HUES48 (cell line): Measurements from ENCODE around the gene P3H2.
A peak's percentile ranks its signal among the peaks of the same experiment; 100 is the strongest.

ENCODE experiments used
- H3K27ac ChIP-seq: one replicate; pipeline ENCODE4 v1.7.0; 2013; ENCODE audit warnings: low read depth, low read length, inconsistent platforms
- H3K27me3 ChIP-seq: 2 replicates; pipeline ENCODE4 v1.6.1; 2013; ENCODE audit warnings: mild to moderate bottlenecking, low read length; ENCODE audit not compliant: control insufficient read depth, insufficient read depth
- H3K36me3 ChIP-seq: 2 replicates; pipeline ENCODE4 v1.6.1; 2013; ENCODE audit warnings: low read length; ENCODE audit not compliant: control insufficient read depth, insufficient read depth
- H3K4me1 ChIP-seq: 2 replicates; pipeline ENCODE4 v1.6.1; 2013; ENCODE audit warnings: mild to moderate bottlenecking, low read length; ENCODE audit not compliant: control insufficient read depth, insufficient read depth
- H3K4me3 ChIP-seq: 2 replicates; pipeline ENCODE4 v1.5.1; 2013; ENCODE audit warnings: mild to moderate bottlenecking, low read depth, low read length
- H3K9ac ChIP-seq: 2 replicates; pipeline ENCODE4 v1.6.1; 2013; ENCODE audit warnings: mild to moderate bottlenecking, low read depth, low read length, moderate library complexity
- H3K9me3 ChIP-seq: 2 replicates; pipeline ENCODE4 v1.6.1; 2013; ENCODE audit warnings: low read length; ENCODE audit not compliant: control insufficient read depth, insufficient read depth

The P3H2 gene

DNA sequence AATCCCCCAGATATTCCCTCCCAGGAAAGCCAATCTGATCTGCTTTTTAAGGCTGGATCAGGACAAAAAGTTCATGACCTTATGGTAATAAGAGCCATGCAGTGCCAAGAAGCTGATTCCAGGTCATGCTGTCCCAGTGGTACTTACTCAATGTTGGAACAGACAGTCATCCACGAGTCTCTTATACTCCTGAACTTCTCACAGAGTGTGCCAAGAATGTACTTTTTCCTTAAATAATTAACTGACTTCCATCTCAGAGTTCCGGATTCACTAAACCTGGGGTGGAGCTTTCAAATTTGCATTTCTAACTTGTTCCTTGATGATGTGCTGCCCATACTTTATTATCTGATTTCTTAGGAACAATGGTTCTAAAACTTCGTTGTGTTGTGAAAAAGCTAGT is 3.4 kb upstream of the P3H2 start:
- H3K27ac ChIP-seq: no peak overlapping the region
- H3K9ac ChIP-seq: no peak overlapping the region
- no peaks in the 10 kb centered on the region for H3K36me3 ChIP-seq
- peaks cover 19% of the 10 kb centered on the region for H3K4me1 ChIP-seq
- H3K27me3 ChIP-seq: peaks cover 16% of the 10 kb centered on the region
- H3K4me3 ChIP-seq: no peak overlapping the region
- no peaks in the 10 kb centered on the region for H3K9me3 ChIP-seq

GRCh38 chr3:190122198-190122771 is 1.6 kb upstream of the P3H2 start:
- H3K36me3 ChIP-seq: no peaks in the 10 kb centered on the region
- no peak overlapping the region for H3K9ac ChIP-seq
- H3K9me3 ChIP-seq: no peaks in the 10 kb centered on the region
- peaks cover 31% of the 10 kb centered on the region for H3K4me1 ChIP-seq
- H3K4me3 ChIP-seq: no peak overlapping the region
- H3K27me3 ChIP-seq: peaks cover 16% of the 10 kb centered on the region
- no peak overlapping the region for H3K27ac ChIP-seq

DNA sequence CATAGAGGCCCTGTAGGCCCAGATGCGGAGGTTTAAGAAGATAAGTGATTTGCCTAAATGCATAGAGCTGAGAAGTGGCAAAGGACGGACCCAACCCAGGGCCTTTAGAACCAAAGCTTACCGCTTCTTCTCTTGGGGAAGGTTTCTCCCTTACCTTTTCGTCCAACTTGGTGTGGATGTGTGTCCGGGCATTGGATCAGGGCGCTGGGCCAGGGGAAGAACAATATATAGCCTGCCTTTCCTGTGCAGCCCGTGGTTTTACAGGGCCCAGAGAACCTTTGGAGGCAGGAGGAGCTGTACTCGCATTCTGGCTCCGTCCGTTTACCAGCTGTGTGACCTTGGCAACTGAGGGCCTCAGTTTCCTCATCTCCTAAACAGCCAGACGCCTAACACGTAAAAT is 686 bp upstream of the P3H2 start:
- Histone ChIP-seq H3K27me3 (peaks cover 16% of the 10 kb centered on the region), H3K9me3 (no peaks in the 10 kb centered on the region), H3K9ac (no peak overlapping the region), H3K4me3 (no peak overlapping the region), H3K27ac (no peak overlapping the region), H3K4me1 (peaks cover 32% of the 10 kb centered on the region), H3K36me3 (no peaks in the 10 kb centered on the region)

DNA sequence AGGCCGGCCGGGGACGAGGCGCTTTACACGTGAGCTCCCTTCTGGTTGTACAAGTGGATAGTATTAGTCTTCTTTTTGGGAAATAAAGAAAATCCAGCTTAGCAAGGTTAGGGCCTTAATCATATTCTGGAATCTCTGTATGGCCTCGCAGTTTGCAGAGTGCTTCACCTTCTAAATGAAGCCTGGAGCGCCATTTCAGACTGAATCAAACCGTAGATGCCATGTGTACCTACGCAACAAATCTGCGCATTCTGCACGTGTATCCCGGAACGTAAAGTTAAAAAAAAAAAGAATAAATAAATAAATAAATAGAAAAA is 322 bp upstream of the P3H2 start:
- no peak overlapping the region for H3K9ac ChIP-seq
- H3K27me3 ChIP-seq: peaks cover 16% of the 10 kb centered on the region
- H3K4me1 ChIP-seq: peaks cover 32% of the 10 kb centered on the region
- no peaks in the 10 kb centered on the region for H3K9me3 ChIP-seq
- H3K36me3 ChIP-seq: no peaks in the 10 kb centered on the region
- H3K27ac ChIP-seq: peak overlapping the region; percentile 67
- peak overlapping the region; percentile 84 for H3K4me3 ChIP-seq

DNA sequence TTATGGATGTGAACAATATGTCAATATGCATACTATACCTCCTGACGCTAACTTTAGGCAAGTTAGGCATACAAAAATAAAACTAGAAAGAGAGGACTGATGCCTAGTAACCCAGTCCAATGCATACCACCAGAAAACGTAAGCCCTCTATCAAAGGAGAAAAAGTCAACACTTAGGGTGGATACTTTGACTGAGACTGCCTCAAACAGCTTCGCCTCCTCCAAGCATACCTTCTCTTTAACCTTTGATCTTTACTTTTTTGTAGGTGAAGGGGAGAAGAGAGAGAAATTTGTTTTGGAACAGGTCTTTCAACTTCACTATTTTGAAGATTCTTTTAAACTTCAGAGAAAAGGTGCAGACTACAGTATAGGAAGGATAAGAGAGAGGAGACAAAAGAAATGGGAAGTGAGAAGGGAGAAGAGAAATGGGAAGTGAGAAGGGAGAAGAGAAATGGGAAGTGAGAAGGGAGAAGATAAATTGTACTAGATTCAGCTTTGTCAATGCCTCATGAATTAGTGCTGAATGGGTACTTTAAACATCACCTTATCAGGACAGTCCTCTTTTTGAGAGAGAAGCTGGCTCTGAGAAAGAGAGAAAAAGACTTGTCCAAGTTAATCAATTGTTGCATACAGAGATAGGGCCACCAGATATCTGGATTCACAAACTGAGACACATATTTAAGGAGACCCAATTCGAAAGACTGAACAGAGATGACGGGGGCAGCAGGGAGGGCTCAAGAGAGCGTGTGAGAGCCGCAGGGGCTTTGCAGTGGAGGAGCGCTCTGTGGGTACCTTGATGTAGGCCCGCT is 1.0 kb downstream of the P3H2 start:
- no peak overlapping the region for H3K27ac ChIP-seq
- peaks cover 28% of the 10 kb centered on the region for H3K4me1 ChIP-seq
- no peaks in the 10 kb centered on the region for H3K36me3 ChIP-seq
- no peak overlapping the region; the same call in 1 of the 2 replicates for H3K9ac ChIP-seq
- H3K4me3 ChIP-seq: peak overlapping the region; percentile 84
- H3K27me3 ChIP-seq: peaks cover 16% of the 10 kb centered on the region
- no peaks in the 10 kb centered on the region for H3K9me3 ChIP-seq

DNA sequence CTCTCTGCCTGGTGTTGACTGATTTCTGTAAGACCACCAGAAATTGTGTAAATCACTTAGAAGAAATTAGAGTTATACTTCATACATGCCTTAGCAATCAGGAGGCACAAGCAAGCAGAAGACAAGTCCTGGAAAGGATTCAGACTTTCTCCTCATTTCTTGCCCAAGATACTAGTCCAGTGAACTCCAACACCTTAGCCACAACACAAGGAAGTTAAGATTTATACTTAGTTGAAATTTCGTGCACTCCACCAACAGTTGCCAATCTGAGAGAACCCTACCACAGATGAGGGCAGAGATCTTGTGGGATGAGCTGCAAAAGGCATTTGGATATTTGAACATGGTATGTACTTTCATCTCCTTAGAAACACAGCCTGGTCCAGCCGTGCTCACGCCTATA is 2.3 kb downstream of the P3H2 start:
- peak overlapping the region; percentile 39 for H3K4me3 ChIP-seq
- no peaks in the 10 kb centered on the region for H3K9me3 ChIP-seq
- H3K36me3 ChIP-seq: no peaks in the 10 kb centered on the region
- H3K27ac ChIP-seq: no peak overlapping the region
- H3K9ac ChIP-seq: no peak overlapping the region
- H3K27me3 ChIP-seq: peaks cover 16% of the 10 kb centered on the region
- H3K4me1 ChIP-seq: peaks cover 28% of the 10 kb centered on the region

GRCh38 chr3:190117981-190118380 is 2.7 kb downstream of the P3H2 start:
- peaks cover 28% of the 10 kb centered on the region for H3K4me1 ChIP-seq
- H3K4me3 ChIP-seq: peak overlapping the region; percentile 39
- H3K27ac ChIP-seq: no peak overlapping the region
- H3K9me3 ChIP-seq: no peaks in the 10 kb centered on the region
- no peaks in the 10 kb centered on the region for H3K36me3 ChIP-seq
- H3K27me3 ChIP-seq: peaks cover 16% of the 10 kb centered on the region
- no peak overlapping the region for H3K9ac ChIP-seq

DNA sequence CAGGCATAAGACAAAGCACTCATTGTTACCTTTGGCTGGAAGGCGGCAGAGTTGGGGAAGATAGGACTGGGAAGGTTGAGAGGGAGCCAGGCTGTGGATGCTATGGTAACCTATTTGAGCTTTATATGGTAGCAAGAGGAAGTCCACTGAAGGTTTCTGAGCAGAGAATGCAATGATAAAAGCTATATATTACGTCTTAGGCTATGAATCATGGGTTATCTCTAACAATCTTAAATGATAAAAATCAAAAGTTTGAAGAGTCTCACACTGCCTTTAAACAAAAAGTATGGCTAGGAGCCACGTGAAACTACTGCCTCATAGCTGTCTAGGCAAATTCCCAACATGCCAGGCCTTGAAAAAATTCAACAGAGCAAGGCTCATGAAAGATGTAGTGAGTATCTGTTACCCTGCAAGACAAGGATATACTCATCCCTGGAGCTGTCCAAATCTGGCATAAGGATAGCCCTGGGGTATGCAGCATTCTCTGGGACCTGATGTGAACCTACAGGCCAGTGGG is 4.1 kb downstream of the P3H2 start:
- no peak overlapping the region for H3K27ac ChIP-seq
- no peaks in the 10 kb centered on the region for H3K36me3 ChIP-seq
- no peak overlapping the region for H3K4me3 ChIP-seq
- no peak overlapping the region for H3K9ac ChIP-seq
- H3K4me1 ChIP-seq: peaks cover 22% of the 10 kb centered on the region
- peaks cover 15% of the 10 kb centered on the region for H3K27me3 ChIP-seq
- no peaks in the 10 kb centered on the region for H3K9me3 ChIP-seq

GRCh38 chr3:190110826-190111225 is 9.9 kb downstream of the P3H2 start:
- H3K4me1 ChIP-seq: peaks cover 14% of the 10 kb centered on the region; the same call in 1 of the 2 replicates

GRCh38 chr3:190109441-190109840 is 11.3 kb downstream of the P3H2 start:
- H3K4me3 ChIP-seq: no peak overlapping the region
- H3K4me1 ChIP-seq: peaks cover 14% of the 10 kb centered on the region; the same call in 1 of the 2 replicates

More at GRCh38 chr3:190110826-190111225, 9.9 kb downstream of the P3H2 start:
- no peak overlapping the region for H3K27ac ChIP-seq
- H3K9ac ChIP-seq: no peak overlapping the region
- no peak overlapping the region for H3K4me3 ChIP-seq
- H3K27me3 ChIP-seq: no peaks in the 10 kb centered on the region
- no peaks in the 10 kb centered on the region for H3K9me3 ChIP-seq
- no peaks in the 10 kb centered on the region for H3K36me3 ChIP-seq

DNA sequence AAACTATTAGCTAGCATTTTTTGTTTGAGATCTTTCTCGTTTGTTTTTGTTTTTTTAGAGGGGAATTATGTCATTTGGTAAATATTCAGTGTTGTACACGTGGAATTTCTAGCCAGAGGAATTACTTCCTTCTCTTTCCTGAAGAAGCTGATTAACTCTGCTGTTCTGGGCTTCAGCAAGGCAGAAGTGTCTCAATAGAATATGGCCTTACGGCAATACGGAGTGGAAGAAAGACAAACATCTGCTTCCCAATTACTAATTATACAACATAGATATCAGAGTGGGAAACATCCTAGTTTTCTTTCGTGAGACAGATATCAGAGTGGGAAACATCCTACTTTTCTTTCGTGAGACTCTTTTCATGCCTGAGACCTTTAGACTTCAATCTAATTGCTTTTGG is 11.9 kb downstream of the P3H2 start:
- Histone ChIP-seq H3K27me3 (no peaks in the 10 kb centered on the region), H3K36me3 (no peaks in the 10 kb centered on the region), H3K9ac (no peak overlapping the region), H3K4me3 (no peak overlapping the region), H3K27ac (peak overlapping the region; percentile 15), H3K9me3 (no peaks in the 10 kb centered on the region), H3K4me1 (peaks cover 14% of the 10 kb centered on the region; the same call in 1 of the 2 replicates)

More at GRCh38 chr3:190109441-190109840, 11.3 kb downstream of the P3H2 start:
- Histone ChIP-seq H3K9ac (no peak overlapping the region), H3K9me3 (no peaks in the 10 kb centered on the region), H3K27me3 (no peaks in the 10 kb centered on the region), H3K36me3 (no peaks in the 10 kb centered on the region), H3K27ac (no peak overlapping the region)
